Measurements from ENCODE around the gene SORT1. TPM values are rescaled to one million over a fixed set of nuclear protein-coding genes. Genes with fewer than 3 reads are reported as not detected.
A peak's percentile ranks its signal among the peaks of the same experiment; 100 is the strongest.

Gene SORT1
- total RNA-seq, 1 experiment from 2014 or later = 47.9 TPM

GRCh38 chr1:109298666-109299557, 98.8 kb downstream of the SORT1 start:
- H3K4me1 ChIP-seq (ENCODE audit: insufficient read depth, low read length) = no peaks in the 10 kb centered on the region
- Mint-ChIP-seq H3K4me1 (peaks cover 9 to 12% of the 10 kb centered on the region in 2 experiments), H3K27me3 (ENCODE audit: low read depth) (no peaks in the 10 kb centered on the region; the same call in none of the 2 replicates), H3K36me3 (ENCODE audit: insufficient read depth in 1 of 3, low read depth in 3 of 3) (no peaks in the 10 kb centered on the region), H3K27ac (peak overlapping the region in 1 of 3 experiments; percentile 11; a peak in 2 of 7 replicates), H3K4me3 (no peak overlapping the region), H3K9me3 (no peaks in the 10 kb centered on the region)
- no peaks in the 10 kb centered on the region for H4K20me1 ChIP-seq (ENCODE audit: control insufficient read depth, insufficient read depth, insufficient read length)
- H3K23ac ChIP-seq (ENCODE audit: insufficient read length, low read depth, low read length) = no peak overlapping the region
- no peak for DNase-seq
- no peak overlapping the region for H2BK12ac ChIP-seq (ENCODE audit: insufficient read length, low read depth, low read length)
- TF ChIP-seq CTCF (conservative IDR thresholded peaks at IDR 0.05) = no peak
- H3K79me1 ChIP-seq (ENCODE audit: insufficient read depth, low read depth, low read length, poor library complexity, severe bottlenecking) = no peaks in the 10 kb centered on the region
- peak overlapping the region; percentile 38 for H2BK120ac ChIP-seq (ENCODE audit: low read depth, low read length, poor library complexity, severe bottlenecking)
- no peak overlapping the region for H4K8ac ChIP-seq (replicated peaks; ENCODE audit: insufficient read length, low read depth, low read length)
- H3K23me2 ChIP-seq (ENCODE audit: insufficient read length, low read depth, low read length, poor library complexity, severe bottlenecking) = no peaks in the 10 kb centered on the region
- no CpG with 5 or more reads among the region's 11 CpGs for WGBS (ENCODE audit: extremely low coverage, insufficient read length, low lambda C conversion rate)
- H3K18ac ChIP-seq (ENCODE audit: insufficient read length, low read depth, low read length) = peak overlapping the region; percentile 22
- no peak overlapping the region for H3K27ac ChIP-seq (ENCODE audit: insufficient read length, low read depth, low read length)
- no peaks in the 10 kb centered on the region for H3K79me2 ChIP-seq (ENCODE audit: insufficient read depth, low read length)
- H2AFZ ChIP-seq (ENCODE audit: low read length) = no peak overlapping the region
- no peak overlapping the region for H3T11ph ChIP-seq (ENCODE audit: low read length)
- H3K56ac ChIP-seq (ENCODE audit: insufficient read length, low read depth, low read length) = no peak overlapping the region
- H3K27me3 ChIP-seq (ENCODE audit: insufficient read depth, low read length) = no peaks in the 10 kb centered on the region
- H3K9ac ChIP-seq (ENCODE audit: extremely low read depth, insufficient read length, low read length) = no peak overlapping the region
- no peaks in the 10 kb centered on the region for H3K9me3 ChIP-seq (ENCODE audit: control insufficient read depth, low read depth, low read length)
- H3K14ac ChIP-seq (ENCODE audit: insufficient read depth, low read length) = no peak overlapping the region
- no peak overlapping the region for H4K5ac ChIP-seq (ENCODE audit: insufficient read length, low read depth, low read length)
- H2BK15ac ChIP-seq (ENCODE audit: low read depth, low read length) = no peak overlapping the region
- H2BK20ac ChIP-seq (ENCODE audit: low read depth, low read length, poor library complexity, severe bottlenecking) = no peak overlapping the region
- no peak overlapping the region for H3K4me2 ChIP-seq (ENCODE audit: insufficient read depth, insufficient read length, low read length)
- no peak overlapping the region for H2BK5ac ChIP-seq (ENCODE audit: insufficient read length, low read length)
- H3K4ac ChIP-seq (ENCODE audit: low read depth, low read length) = no peak overlapping the region
- no peak overlapping the region for H2AK5ac ChIP-seq (ENCODE audit: insufficient read length, low read length)
- H4K91ac ChIP-seq (ENCODE audit: insufficient read length, low read depth, low read length) = no peak overlapping the region
